Measurements from ENCODE around the gene KIAA1755.

DNA sequence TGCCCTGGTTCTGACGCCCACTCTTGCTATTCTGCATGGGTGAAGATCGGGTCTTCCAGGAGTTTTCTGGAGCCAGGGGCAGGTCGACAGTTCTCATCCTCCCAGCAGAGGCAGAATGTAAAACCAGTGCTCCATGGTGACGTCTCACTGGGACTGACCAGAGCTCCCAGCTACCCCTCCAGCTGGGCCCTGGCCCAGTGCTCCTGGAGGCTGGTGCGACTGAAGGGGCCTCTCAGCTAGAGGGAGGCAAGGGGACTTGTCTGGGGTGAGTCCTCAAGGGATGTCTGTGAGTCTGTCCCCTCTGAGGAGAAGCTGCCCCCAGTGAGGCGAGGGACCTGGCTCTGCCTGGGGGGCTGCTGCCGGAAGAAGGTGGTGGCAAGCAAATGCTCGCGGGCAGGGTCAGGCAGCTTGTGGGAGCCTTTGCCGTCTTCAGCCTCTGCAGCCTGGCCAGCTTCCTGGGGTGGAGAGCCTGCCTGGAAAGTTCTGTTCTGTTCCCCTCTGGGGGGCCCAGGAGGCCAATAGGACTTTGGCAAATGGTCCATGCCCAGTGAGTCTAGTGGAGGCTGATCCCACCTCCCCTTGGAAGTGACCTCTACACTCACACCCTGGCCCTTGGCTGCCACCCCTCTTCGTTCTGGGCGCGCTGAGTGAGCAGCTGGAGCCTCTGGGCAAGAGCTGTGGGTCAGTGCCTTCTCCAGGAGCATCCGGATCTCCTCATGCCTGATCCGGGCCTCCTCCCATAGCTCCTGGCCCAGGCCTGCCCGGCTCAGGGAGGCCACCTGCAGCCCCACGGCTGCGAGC lies 47.5 kb downstream of the KIAA1755 start:
- TF ChIP-seq, protein P1, sequence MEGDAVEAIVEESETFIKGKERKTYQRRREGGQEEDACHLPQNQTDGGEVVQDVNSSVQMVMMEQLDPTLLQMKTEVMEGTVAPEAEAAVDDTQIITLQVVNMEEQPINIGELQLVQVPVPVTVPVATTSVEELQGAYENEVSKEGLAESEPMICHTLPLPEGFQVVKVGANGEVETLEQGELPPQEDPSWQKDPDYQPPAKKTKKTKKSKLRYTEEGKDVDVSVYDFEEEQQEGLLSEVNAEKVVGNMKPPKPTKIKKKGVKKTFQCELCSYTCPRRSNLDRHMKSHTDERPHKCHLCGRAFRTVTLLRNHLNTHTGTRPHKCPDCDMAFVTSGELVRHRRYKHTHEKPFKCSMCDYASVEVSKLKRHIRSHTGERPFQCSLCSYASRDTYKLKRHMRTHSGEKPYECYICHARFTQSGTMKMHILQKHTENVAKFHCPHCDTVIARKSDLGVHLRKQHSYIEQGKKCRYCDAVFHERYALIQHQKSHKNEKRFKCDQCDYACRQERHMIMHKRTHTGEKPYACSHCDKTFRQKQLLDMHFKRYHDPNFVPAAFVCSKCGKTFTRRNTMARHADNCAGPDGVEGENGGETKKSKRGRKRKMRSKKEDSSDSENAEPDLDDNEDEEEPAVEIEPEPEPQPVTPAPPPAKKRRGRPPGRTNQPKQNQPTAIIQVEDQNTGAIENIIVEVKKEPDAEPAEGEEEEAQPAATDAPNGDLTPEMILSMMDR (IDR thresholded peaks at IDR 0.05) = no peak
- TF ChIP-seq POLR2A (IDR thresholded peaks at IDR 0.05) = no peak

Measured in heart left ventricle (tissue), 13 donors.